ENCODE results near the gene DDX11.
"Not testable (repeated sequence)": the region's sequence is repeated elsewhere in the genome, so short reads cannot be mapped to it uniquely, and the experiment has no call there.

DNA sequence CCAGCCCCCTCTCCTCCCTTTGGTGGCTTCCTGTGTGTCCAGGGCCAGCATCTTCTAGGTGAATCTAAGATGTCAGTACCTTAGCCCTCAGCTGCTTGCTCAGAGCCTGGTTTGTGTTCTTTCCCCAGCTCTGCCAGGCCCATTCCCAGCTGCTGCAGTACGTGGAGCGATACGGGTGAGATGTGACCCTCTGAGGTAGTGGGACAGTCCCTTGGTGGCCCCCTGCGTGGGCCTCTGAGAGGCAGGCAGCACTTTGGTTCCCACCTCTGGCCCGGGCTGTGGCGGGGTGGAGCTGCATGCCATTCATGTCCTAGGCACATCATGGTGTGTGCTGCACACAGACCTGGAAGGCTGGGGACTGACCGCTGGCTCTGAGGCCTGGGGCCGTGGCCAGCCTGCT, 19.1 kb downstream of the DDX11 start:
- TF ChIP-seq, protein P1, sequence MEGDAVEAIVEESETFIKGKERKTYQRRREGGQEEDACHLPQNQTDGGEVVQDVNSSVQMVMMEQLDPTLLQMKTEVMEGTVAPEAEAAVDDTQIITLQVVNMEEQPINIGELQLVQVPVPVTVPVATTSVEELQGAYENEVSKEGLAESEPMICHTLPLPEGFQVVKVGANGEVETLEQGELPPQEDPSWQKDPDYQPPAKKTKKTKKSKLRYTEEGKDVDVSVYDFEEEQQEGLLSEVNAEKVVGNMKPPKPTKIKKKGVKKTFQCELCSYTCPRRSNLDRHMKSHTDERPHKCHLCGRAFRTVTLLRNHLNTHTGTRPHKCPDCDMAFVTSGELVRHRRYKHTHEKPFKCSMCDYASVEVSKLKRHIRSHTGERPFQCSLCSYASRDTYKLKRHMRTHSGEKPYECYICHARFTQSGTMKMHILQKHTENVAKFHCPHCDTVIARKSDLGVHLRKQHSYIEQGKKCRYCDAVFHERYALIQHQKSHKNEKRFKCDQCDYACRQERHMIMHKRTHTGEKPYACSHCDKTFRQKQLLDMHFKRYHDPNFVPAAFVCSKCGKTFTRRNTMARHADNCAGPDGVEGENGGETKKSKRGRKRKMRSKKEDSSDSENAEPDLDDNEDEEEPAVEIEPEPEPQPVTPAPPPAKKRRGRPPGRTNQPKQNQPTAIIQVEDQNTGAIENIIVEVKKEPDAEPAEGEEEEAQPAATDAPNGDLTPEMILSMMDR (IDR thresholded peaks at IDR 0.05), result not testable (repeated sequence)
- TF ChIP-seq POLR2A (IDR thresholded peaks at IDR 0.05), result not testable (repeated sequence)
